HepG2 (cell line): ENCODE results near the gene FAIM. TPM values are rescaled to one million over a fixed set of nuclear protein-coding genes. Genes with fewer than 3 reads are reported as not detected.
A peak's percentile ranks its signal among the peaks of the same experiment; 100 is the strongest.

ENCODE experiments used
- AGO1 ChIP-seq: fragments of 200-400 bp; formaldehyde crosslinking; IDR thresholded peaks from 2 replicates; pipeline ENCODE4 v1.6.1; 2017; ENCODE audit warnings: mild to moderate bottlenecking, low read depth, low read length, moderate library complexity; ENCODE audit not compliant: poor library complexity, severe bottlenecking
- ATF7 ChIP-seq, 2 experiments: fragments of 450-650 bp in 1 of 2; sonication (generic) in 1 of 2; formaldehyde crosslinking in 1 of 2; IDR thresholded peaks; 2 replicates each; pipeline versions ENCODE4 v1.4.0 to v1.6.1; 2016 to 2020; ENCODE audit warnings: antibody characterized with exemption in 1 of 2, mild to moderate bottlenecking in 1 of 2, missing genetic modification reagents in 1 of 2
- CREBL2 ChIP-seq: sonication (generic); formaldehyde crosslinking; IDR thresholded peaks from 2 replicates; pipeline ENCODE4 v1.8.1; 2023; ENCODE audit warnings: missing genetic modification reagents, mild to moderate bottlenecking, borderline replicate concordance
- FOSL2 ChIP-seq: sonication (generic); formaldehyde crosslinking; IDR thresholded peaks from 2 replicates; pipeline ENCODE4 v1.4.0; 2020; ENCODE audit warnings: missing genetic modification reagents
- GMEB2 ChIP-seq: IDR thresholded peaks from 2 replicates; pipeline ENCODE4 v1.6.1; 2016; ENCODE audit warnings: missing biosample characterization, missing genetic modification reagents, low read depth
- MATR3 ChIP-seq: sonication (generic); formaldehyde crosslinking; IDR thresholded peaks from 2 replicates; pipeline ENCODE4 v1.4.0; 2020; ENCODE audit warnings: missing genetic modification reagents
- NR1H2 ChIP-seq: sonication (generic); formaldehyde crosslinking; IDR thresholded peaks from 2 replicates; pipeline ENCODE4 v1.8.1; 2022; ENCODE audit warnings: low read depth, missing genetic modification reagents, borderline replicate concordance
- REST ChIP-seq, 2 experiments: IDR thresholded peaks; 2 replicates each; pipeline ENCODE4 v1.6.1; 2011 to 2012; ENCODE audit warnings: low read length in 2 of 2, borderline replicate concordance in 1 of 2, low read depth in 1 of 2, mild to moderate bottlenecking in 1 of 2, moderate library complexity in 1 of 2
- SP4 ChIP-seq: sonication (generic); formaldehyde crosslinking; IDR thresholded peaks from 2 replicates; pipeline ENCODE4 v1.8.1; 2023; ENCODE audit warnings: mild to moderate bottlenecking, missing genetic modification reagents
- TIGD3 ChIP-seq: sonication (generic); formaldehyde crosslinking; IDR thresholded peaks from 2 replicates; pipeline ENCODE4 v1.5.1; 2020; ENCODE audit warnings: mild to moderate bottlenecking, missing genetic modification reagents, borderline replicate concordance
- TRIM22 ChIP-seq: fragments of 450-650 bp; IDR thresholded peaks from 2 replicates; pipeline ENCODE4 v1.6.1; 2017
- ZNF281 ChIP-seq: sonication (generic); formaldehyde crosslinking; IDR thresholded peaks from 2 replicates; pipeline ENCODE4 v1.4.0; 2020; ENCODE audit warnings: missing genetic modification reagents, borderline replicate concordance
- ZNF569 ChIP-seq: sonication (generic); formaldehyde crosslinking; IDR thresholded peaks from 2 replicates; pipeline ENCODE4 v1.5.0; 2020; ENCODE audit warnings: mild to moderate bottlenecking, missing genetic modification reagents, moderate library complexity, borderline replicate concordance
- ZNF670 ChIP-seq: sonication (generic); formaldehyde crosslinking; IDR thresholded peaks from 2 replicates; pipeline ENCODE4 v1.8.0; 2022; ENCODE audit warnings: mild to moderate bottlenecking, missing genetic modification reagents, borderline replicate concordance
- ZNF672 ChIP-seq: sonication (generic); formaldehyde crosslinking; IDR thresholded peaks from 2 replicates; pipeline ENCODE4 v1.8.1; 2022; ENCODE audit warnings: missing genetic modification reagents
- ZNF878 ChIP-seq: sonication (generic); formaldehyde crosslinking; IDR thresholded peaks from 2 replicates; pipeline ENCODE4 v1.8.1; 2023; ENCODE audit warnings: mild to moderate bottlenecking, missing genetic modification reagents, moderate library complexity
- polyA plus RNA-seq, 8 experiments: library from polyadenylated mRNA; depleted of rRNA in 3 of 8; stranded (reverse) in 7 of 8; unstranded in 1 of 8; fragments of >200 nt; fragmentation: Illumina TruSeq in 4 of 8; extraction: Trizol in 4 of 8; gene quantifications; 2 replicates each; pipeline versions ENCODE4 v1.2.1 to v1.2.3, GENCODE V29; 2011 to 2016; ENCODE audit warnings: low read depth in 4 of 8, missing spikeins in 1 of 8, mixed read lengths in 1 of 8; ENCODE audit not compliant: insufficient read depth in 1 of 8
- total RNA-seq, 5 experiments: library from RNA; depleted of rRNA; stranded (reverse); fragments of >200 nt; fragmentation: Illumina TruSeq; extraction: Trizol; gene quantifications; 2 replicates each; pipeline ENCODE4 v1.2.3, GENCODE V29; 2016; ENCODE audit warnings: low read depth in 1 of 5

Gene FAIM
- total and polyA plus RNA-seq, 2 of the 13 experiments (the other 11 are each of a cell fraction or from before 2014, with no cell fraction given): 4.3 to 25.8 TPM

DNA sequence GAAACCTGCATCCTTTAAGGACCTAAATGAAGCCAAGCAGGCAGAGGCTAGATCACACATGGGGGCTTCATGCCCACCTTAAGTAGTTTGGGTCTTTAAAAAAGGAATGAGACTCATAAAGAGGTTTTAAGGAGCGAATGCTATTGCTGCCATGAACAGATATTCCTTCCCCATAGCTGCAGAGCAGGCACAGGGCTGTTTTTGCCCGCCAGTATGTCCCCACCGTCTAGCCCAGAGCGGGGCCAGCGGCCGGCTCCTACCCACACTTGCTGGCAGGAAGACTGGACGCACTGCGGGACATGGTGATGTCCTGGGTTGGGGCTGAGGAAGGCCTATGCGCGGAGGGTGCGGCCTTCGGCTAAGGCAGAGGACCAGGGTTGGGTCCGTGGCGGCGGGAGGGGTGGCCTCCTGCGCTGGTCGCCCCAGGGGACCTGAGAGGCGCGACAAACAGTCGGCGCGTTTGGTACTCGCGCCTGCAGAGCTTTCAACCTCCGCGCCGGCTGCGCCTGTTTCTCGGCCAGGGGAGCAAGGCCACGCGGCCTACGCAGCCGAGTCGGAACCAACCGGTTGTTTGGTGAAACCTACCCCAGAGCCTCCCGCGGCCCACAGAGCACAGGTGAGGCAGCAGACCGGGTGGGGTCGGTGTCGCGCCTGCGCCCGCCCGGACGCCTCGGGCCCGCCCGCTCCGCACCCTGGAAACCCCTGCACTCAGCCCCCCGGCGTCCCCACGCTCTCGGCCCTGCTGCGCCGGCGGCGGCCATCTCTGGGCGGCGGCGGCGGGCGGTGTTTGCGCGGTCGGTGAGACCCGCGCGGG, at the start of gene FAIM (continued):
- TF ChIP-seq ZNF281 (CRISPR knock-in tag) (no peak), CREBL2 (CRISPR knock-in tag) (no peak; the same call in 1 of the 2 replicates), TRIM22 (no peak), ZNF878 (CRISPR knock-in tag) (no peak), TIGD3 (peak; percentile 90; the same call in 1 of the 2 replicates), REST (IDR thresholded peaks at IDR 0.05; ENCODE audit: borderline replicate concordance in 1 of 2, low read depth in 1 of 2, low read length in 2 of 2) (peak in 1 of 2 experiments; percentile 4; a peak in 1 of 4 replicates), AGO1 (no peak), ZNF569 (CRISPR knock-in tag) (no peak), NR1H2 (CRISPR knock-in tag) (no peak), ZNF672 (CRISPR knock-in tag) (no peak), FOSL2 (no peak), ATF7 (IDR thresholded peaks at IDR 0.05) (no peak), ATF7 (CRISPR knock-in tag; IDR thresholded peaks at IDR 0.05) (no peak), ZNF670 (no peak), GMEB2 (CRISPR knock-in tag) (no peak), MATR3 (no peak), SP4 (CRISPR knock-in tag) (peak; percentile 54)
